BJ (cell line): ENCODE results near the gene PARK7. TPM values are rescaled to one million over a fixed set of nuclear protein-coding genes. Genes with fewer than 3 reads are reported as not detected.

Source experiments
- CTCF ChIA-PET: fragments of 350-600 bp; formaldehyde crosslinking; extraction: SDS; loops from one replicate; lab custom pipeline; 2021; ENCODE audit warnings: antibody characterized with exemption, inconsistent platforms; lab: Yijun Ruan, JAX
- POLR2A ChIA-PET: fragments of 300-600 bp; sonication (Branson Sonifier 250); formaldehyde crosslinking; extraction: SDS; loops from one replicate; lab custom pipeline; 2021; ENCODE audit warnings: antibody characterized with exemption; lab: Charles Lee
- DNase-seq: peaks from one replicate; pipeline ENCODE4 v3.0.0-alpha.2; 2011; ENCODE audit warnings: low read depth
- H3K27me3 ChIP-seq: 2 replicates; pipeline ENCODE4 v1.6.0; 2011; ENCODE audit warnings: low read length; ENCODE audit not compliant: control insufficient read depth, insufficient read depth
- H3K36me3 ChIP-seq: 2 replicates; pipeline ENCODE4 v1.5.1; 2011; ENCODE audit warnings: low read length; ENCODE audit not compliant: control insufficient read depth, insufficient read depth
- H3K4me3 ChIP-seq: 2 replicates; pipeline ENCODE4 v1.5.1; 2011; ENCODE audit warnings: low read depth, mild to moderate bottlenecking, control low read depth, low read length
- polyA plus RNA-seq: library from polyadenylated mRNA; depleted of rRNA; stranded (reverse); fragments of >200 nt; gene quantifications from 2 replicates; pipeline ENCODE4 v1.2.3, GENCODE V29; 2011
- TF ChIP-seq, protein P1 (sequence below): IDR thresholded peaks from 2 replicates; pipeline ENCODE4 v1.5.1; 2011; ENCODE audit warnings: low read depth, mild to moderate bottlenecking, control low read depth, inconsistent platforms, low read length, moderate library complexity; ENCODE audit not compliant: insufficient read depth

PARK7 gene
- polyA plus RNA-seq, 1 experiment, result 242 TPM

DNA sequence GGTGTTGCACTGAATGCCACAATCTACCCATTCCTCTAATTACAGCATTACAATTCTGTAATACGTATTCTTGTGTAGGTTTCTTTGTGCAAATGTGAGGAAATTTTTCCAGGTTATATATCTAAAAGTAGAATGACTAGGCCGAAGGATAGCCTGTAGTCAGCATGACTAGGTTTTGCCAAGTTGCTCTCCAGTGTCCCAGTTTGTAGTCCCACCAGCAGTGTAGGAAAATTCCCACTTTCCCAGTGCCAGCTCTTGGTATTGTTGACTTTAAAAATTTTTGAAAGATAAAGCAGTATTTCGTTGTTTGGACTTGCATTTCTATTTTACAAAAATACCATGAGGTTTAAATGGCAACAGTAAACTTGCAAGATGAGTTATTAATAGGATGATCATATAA, 3.0 kb downstream of the PARK7 start:
- TF ChIP-seq, protein P1, sequence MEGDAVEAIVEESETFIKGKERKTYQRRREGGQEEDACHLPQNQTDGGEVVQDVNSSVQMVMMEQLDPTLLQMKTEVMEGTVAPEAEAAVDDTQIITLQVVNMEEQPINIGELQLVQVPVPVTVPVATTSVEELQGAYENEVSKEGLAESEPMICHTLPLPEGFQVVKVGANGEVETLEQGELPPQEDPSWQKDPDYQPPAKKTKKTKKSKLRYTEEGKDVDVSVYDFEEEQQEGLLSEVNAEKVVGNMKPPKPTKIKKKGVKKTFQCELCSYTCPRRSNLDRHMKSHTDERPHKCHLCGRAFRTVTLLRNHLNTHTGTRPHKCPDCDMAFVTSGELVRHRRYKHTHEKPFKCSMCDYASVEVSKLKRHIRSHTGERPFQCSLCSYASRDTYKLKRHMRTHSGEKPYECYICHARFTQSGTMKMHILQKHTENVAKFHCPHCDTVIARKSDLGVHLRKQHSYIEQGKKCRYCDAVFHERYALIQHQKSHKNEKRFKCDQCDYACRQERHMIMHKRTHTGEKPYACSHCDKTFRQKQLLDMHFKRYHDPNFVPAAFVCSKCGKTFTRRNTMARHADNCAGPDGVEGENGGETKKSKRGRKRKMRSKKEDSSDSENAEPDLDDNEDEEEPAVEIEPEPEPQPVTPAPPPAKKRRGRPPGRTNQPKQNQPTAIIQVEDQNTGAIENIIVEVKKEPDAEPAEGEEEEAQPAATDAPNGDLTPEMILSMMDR, result no peak
- no peaks in the 10 kb centered on the region for H3K27me3 ChIP-seq
- no peak overlapping the region for H3K4me3 ChIP-seq
- peaks cover 18% of the 10 kb centered on the region for H3K36me3 ChIP-seq
- ChIA-PET CTCF (interaction anchor here (3.1 kb wide), 1 partner anchor 10 kb away, joined by 16 read pairs; no protein-coding TSS in a partner anchor), POLR2A (no interaction called here)
- no peak for DNase-seq

DNA sequence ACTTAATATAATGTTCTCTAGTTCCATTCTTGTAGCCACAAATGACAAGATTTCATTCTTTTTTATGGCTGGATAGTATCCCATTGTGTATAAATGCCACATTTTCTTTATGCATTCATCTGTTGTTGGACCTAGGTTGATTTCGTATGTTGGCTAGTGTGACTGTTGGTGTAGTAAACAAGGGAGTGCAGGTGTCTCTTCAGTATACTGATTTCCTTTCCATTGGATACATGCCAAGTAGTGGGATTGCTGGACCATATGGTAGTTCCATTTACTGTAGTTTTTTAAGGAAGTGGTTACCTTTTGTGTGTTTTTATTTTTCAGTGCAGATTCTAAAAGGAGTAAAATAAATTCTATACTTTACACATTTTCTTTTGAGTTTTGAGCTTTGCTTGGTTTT, 5.7 kb downstream of the PARK7 start:
- DNase-seq, result no peak
- H3K27me3 ChIP-seq, result no peaks in the 10 kb centered on the region
- no peak overlapping the region for H3K4me3 ChIP-seq
- peaks cover 29% of the 10 kb centered on the region for H3K36me3 ChIP-seq
- ChIA-PET POLR2A (no interaction called here), CTCF (interaction anchor here (3.1 kb wide), 1 partner anchor 8 kb away, joined by 16 read pairs; no protein-coding TSS in a partner anchor)
- TF ChIP-seq, protein P1, result no peak

DNA sequence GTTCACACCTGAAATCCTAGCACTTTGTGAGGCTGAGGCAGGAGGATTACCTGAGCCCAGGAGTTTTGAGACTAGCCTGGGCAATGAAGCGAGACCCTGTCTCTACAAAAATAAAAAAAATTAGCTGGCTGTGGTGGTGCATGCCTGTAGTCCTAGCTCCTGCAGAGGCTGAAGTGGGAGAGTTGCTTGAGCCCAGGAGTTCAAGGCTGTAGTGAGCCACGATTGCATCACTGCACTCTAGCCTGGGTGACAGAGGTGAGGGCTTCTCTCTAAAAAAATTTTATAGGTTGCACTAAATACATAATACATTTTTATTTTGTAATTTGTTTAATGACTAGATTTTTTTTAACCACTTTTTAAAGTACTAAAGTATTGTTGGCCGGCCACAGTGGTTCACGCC, 6.1 kb downstream of the PARK7 start:
- H3K27me3 ChIP-seq, result no peaks in the 10 kb centered on the region
- H3K36me3 ChIP-seq, result peaks cover 30% of the 10 kb centered on the region
- no peak for DNase-seq
- CTCF ChIA-PET, result no interaction called here
- POLR2A ChIA-PET, result no interaction called here
- no peak overlapping the region for H3K4me3 ChIP-seq
- TF ChIP-seq, protein P1, result no peak

DNA sequence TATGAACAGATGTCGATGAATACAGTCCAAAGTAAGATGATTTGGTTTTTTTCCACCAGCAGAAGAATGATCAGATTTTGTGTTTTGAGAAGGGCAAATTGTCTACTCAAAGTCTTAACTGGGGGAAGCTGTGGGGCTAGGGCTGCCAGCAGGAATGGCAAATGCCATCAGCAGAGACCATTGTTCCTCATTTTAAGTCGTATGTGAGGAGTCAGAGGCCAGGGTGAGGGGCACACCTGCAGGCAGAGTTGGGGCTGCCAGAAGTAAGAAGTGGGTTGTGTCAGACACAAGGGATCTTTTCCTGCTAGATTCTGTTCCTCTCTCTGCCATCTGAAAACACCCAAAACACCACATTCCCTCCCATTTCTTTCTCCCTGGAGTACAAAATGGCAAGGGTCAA, 8.7 kb downstream of the PARK7 start:
- DNase-seq, result no peak
- ChIA-PET CTCF (interaction anchor here (1.4 to 1.9 kb wide), 2 partner anchors 10 to 344 kb away, joined by 5 read pairs; no protein-coding TSS in a partner anchor), POLR2A (no interaction called here)
- TF ChIP-seq, protein P1, result no peak
- Histone ChIP-seq H3K4me3 (no peak overlapping the region), H3K27me3 (no peaks in the 10 kb centered on the region), H3K36me3 (peaks cover 27% of the 10 kb centered on the region)

DNA sequence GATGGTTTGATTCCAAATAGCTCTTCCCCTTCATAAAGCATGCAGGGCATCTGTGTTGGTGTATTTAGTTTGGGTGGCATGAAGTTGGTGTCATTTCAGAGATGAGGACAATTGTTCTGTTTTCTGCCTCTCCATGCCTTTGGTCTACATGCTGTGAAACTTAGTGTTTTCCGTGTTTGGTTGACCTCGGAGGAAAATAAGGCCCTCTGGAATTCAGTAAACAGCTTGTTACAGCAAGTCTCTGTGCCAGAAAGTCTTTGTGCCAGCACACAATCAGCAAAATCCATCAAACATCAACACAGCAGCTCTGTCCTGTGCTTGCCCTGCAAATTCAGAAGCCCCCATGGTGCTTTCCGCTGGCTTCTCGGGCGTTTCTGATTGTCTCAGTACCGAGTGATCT, 9.5 kb downstream of the PARK7 start:
- H3K36me3 ChIP-seq, result peaks cover 24% of the 10 kb centered on the region
- H3K4me3 ChIP-seq, result no peak overlapping the region
- TF ChIP-seq, protein P1, result no peak
- no peak for DNase-seq
- POLR2A ChIA-PET, result no interaction called here
- CTCF ChIA-PET, result interaction anchor here (1.4 to 1.9 kb wide), 2 partner anchors 9 to 343 kb away, joined by 5 read pairs; no protein-coding TSS in a partner anchor
- H3K27me3 ChIP-seq, result no peaks in the 10 kb centered on the region
